ACC112 (cell line): Measurements from ENCODE around the gene NFIA.

ENCODE experiments used
- H2AFZ ChIP-seq: fragments of 200-600 bp; sonication (generic); one replicate; pipeline ENCODE4 v1.6.0; 2017; ENCODE audit warnings: antibody characterized with exemption, low read length; ENCODE audit not compliant: unreplicated experiment
- H3K27ac ChIP-seq: fragments of 200-600 bp; sonication (generic); 2 replicates; pipeline ENCODE4 v1.5.1; 2014; ENCODE audit warnings: low read depth, mild to moderate bottlenecking, antibody characterized with exemption, low read length, moderate library complexity
- H3K27me3 ChIP-seq: fragments of 200-600 bp; sonication (generic); 2 replicates; pipeline ENCODE4 v1.6.1; 2014; ENCODE audit warnings: mild to moderate bottlenecking, antibody characterized with exemption, low read length, moderate library complexity, mixed read lengths; ENCODE audit not compliant: insufficient read depth
- H3K36me3 ChIP-seq: fragments of 200-600 bp; sonication (generic); 2 replicates; pipeline ENCODE4 v1.6.1; 2016; ENCODE audit warnings: mild to moderate bottlenecking, antibody characterized with exemption, low read length, moderate library complexity, mixed read lengths; ENCODE audit not compliant: insufficient read depth
- H3K4me1 ChIP-seq: fragments of 200-600 bp; sonication (generic); one replicate; pipeline ENCODE4 v1.6.1; 2016; ENCODE audit warnings: low read length, mixed read lengths; ENCODE audit not compliant: insufficient read depth, unreplicated experiment, control insufficient read depth
- H3K4me3 ChIP-seq: fragments of 200-600 bp; sonication (generic); 2 replicates; pipeline ENCODE4 v1.5.1; 2014; ENCODE audit warnings: mild to moderate bottlenecking, low read depth, low read length
- H3K79me2 ChIP-seq: fragments of 200-600 bp; sonication (generic); one replicate; pipeline ENCODE4 v1.6.0; 2016; ENCODE audit warnings: low read length; ENCODE audit not compliant: control insufficient read depth, unreplicated experiment, insufficient read depth

NFIA gene

GRCh38 chr1:61419657-61420056 is 337.3 kb downstream of the NFIA start:
- Histone ChIP-seq H3K4me1 (no peaks in the 10 kb centered on the region), H3K27ac (no peak overlapping the region), H3K27me3 (no peaks in the 10 kb centered on the region), H2AFZ (no peak overlapping the region), H3K4me3 (no peak overlapping the region), H3K36me3 (peaks cover 10% of the 10 kb centered on the region), H3K79me2 (no peaks in the 10 kb centered on the region)

- Histone ChIP-seq H2AFZ (no peak overlapping the region), H3K27me3 (no peaks in the 10 kb centered on the region), H3K36me3 (peaks cover 7% of the 10 kb centered on the region), H3K79me2 (no peaks in the 10 kb centered on the region), H3K27ac (no peak overlapping the region), H3K4me3 (no peak overlapping the region), H3K4me1 (no peaks in the 10 kb centered on the region)
Measured at GRCh38 chr1:61420243-61420642, 337.9 kb downstream of the NFIA start.

- no peak overlapping the region for H3K4me3 ChIP-seq
- H3K79me2 ChIP-seq, result no peaks in the 10 kb centered on the region
- no peaks in the 10 kb centered on the region for H3K27me3 ChIP-seq
- no peaks in the 10 kb centered on the region for H3K4me1 ChIP-seq
- peaks cover 7% of the 10 kb centered on the region for H3K36me3 ChIP-seq
- no peak overlapping the region for H3K27ac ChIP-seq
- no peak overlapping the region for H2AFZ ChIP-seq
Measured at GRCh38 chr1:61420909-61421835, 338.8 kb downstream of the NFIA start.

- no peaks in the 10 kb centered on the region for H3K27me3 ChIP-seq
- no peak overlapping the region for H3K27ac ChIP-seq
- no peaks in the 10 kb centered on the region for H3K79me2 ChIP-seq
- H3K4me1 ChIP-seq, result no peaks in the 10 kb centered on the region
- H2AFZ ChIP-seq, result no peak overlapping the region
- H3K36me3 ChIP-seq, result peaks cover 7% of the 10 kb centered on the region
- H3K4me3 ChIP-seq, result no peak overlapping the region
Measured at GRCh38 chr1:61423643-61424042, 341.3 kb downstream of the NFIA start.

GRCh38 chr1:61424382-61424781 is 342.0 kb downstream of the NFIA start:
- Histone ChIP-seq H3K4me3 (no peak overlapping the region), H3K36me3 (peaks cover 7% of the 10 kb centered on the region), H3K27ac (no peak overlapping the region), H3K4me1 (no peaks in the 10 kb centered on the region), H2AFZ (no peak overlapping the region), H3K79me2 (no peaks in the 10 kb centered on the region), H3K27me3 (no peaks in the 10 kb centered on the region)

- H2AFZ ChIP-seq, result no peak overlapping the region
- no peak overlapping the region for H3K4me3 ChIP-seq
- no peaks in the 10 kb centered on the region for H3K4me1 ChIP-seq
- no peaks in the 10 kb centered on the region for H3K27me3 ChIP-seq
- H3K36me3 ChIP-seq, result peaks cover 10% of the 10 kb centered on the region
- H3K79me2 ChIP-seq, result no peaks in the 10 kb centered on the region
- H3K27ac ChIP-seq, result no peak overlapping the region
Measured at GRCh38 chr1:61425040-61425439, 342.7 kb downstream of the NFIA start.

- Histone ChIP-seq H3K79me2 (no peaks in the 10 kb centered on the region), H3K27me3 (no peaks in the 10 kb centered on the region), H3K4me1 (no peaks in the 10 kb centered on the region), H3K27ac (no peak overlapping the region), H3K36me3 (peaks cover 10% of the 10 kb centered on the region), H3K4me3 (no peak overlapping the region), H2AFZ (no peak overlapping the region)
Measured at GRCh38 chr1:61426254-61426653, 343.9 kb downstream of the NFIA start.

GRCh38 chr1:61426885-61427284 is 344.5 kb downstream of the NFIA start:
- H3K27ac ChIP-seq, result no peak overlapping the region
- H3K79me2 ChIP-seq, result no peaks in the 10 kb centered on the region
- no peak overlapping the region for H2AFZ ChIP-seq
- H3K4me1 ChIP-seq, result no peaks in the 10 kb centered on the region
- peaks cover 10% of the 10 kb centered on the region for H3K36me3 ChIP-seq
- no peak overlapping the region for H3K4me3 ChIP-seq
- no peaks in the 10 kb centered on the region for H3K27me3 ChIP-seq

GRCh38 chr1:61427510-61427909 is 345.1 kb downstream of the NFIA start:
- H3K4me3 ChIP-seq, result no peak overlapping the region

GRCh38 chr1:61428146-61428545 is 345.8 kb downstream of the NFIA start:
- no peaks in the 10 kb centered on the region for H3K79me2 ChIP-seq
- H2AFZ ChIP-seq, result no peak overlapping the region
- H3K36me3 ChIP-seq, result peaks cover 3% of the 10 kb centered on the region
- H3K4me1 ChIP-seq, result no peaks in the 10 kb centered on the region
- no peak overlapping the region for H3K4me3 ChIP-seq
- H3K27ac ChIP-seq, result no peak overlapping the region
- H3K27me3 ChIP-seq, result no peaks in the 10 kb centered on the region

More at GRCh38 chr1:61427510-61427909, 345.1 kb downstream of the NFIA start:
- H2AFZ ChIP-seq, result no peak overlapping the region
- no peak overlapping the region for H3K27ac ChIP-seq
- H3K79me2 ChIP-seq, result no peaks in the 10 kb centered on the region
- no peaks in the 10 kb centered on the region for H3K27me3 ChIP-seq
- no peaks in the 10 kb centered on the region for H3K4me1 ChIP-seq
- peaks cover 6% of the 10 kb centered on the region for H3K36me3 ChIP-seq
